Suppressor macrophage treated with lipopolysaccharide for 4 hours (primary cell): ENCODE measurements around the gene C9orf57.
"Not testable (repeated sequence)": the region's sequence is repeated elsewhere in the genome, so short reads cannot be mapped to it uniquely, and the experiment has no call there.

ENCODE experiments used
- DNase-seq: peaks from one replicate; pipeline ENCODE4 v3.0.0-alpha.2; 2020

The C9orf57 gene

DNA sequence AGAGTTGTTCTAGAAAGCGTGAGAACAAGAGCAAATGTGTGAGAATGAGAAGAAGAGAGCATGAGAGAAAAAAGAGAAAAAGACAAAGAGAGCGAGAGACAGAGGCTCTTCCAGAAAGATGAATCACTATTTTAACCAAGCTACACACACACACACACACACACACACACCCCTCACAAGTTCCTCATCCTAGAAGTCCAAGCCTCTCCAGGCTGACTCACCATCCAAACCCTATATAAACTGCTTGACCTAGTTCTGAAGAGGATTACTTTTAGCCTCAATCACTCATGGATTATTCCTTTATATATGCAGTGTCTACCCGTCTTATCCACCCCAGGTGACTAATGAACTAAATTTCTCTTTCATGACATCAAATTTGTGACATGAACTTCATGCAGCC is 37.6 kb downstream of the C9orf57 start:
- peak; percentile 82 for DNase-seq

DNA sequence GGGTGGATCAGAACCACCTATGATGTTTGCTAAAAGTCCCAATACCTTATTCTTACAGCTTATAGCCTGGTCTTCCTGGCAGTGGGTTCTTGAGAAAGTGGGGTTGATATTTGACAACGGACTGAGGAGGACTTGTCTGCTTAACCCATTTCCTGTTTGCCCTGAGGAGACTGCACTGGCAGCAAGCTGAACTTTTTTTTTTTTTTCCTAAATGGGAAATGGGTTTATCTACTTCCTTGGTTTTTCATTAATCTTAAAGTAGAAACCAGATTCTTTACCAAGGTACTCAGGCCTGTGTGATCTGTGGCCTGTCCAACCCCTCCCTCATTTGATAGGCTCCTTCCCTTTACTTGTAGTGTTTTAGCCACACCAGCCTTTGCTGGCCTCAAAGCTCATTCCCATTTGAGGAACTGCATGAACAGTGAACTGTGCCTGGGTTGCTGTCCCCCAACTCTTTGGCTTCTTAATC is 47.1 kb downstream of the C9orf57 start:
- no peak for DNase-seq

DNA sequence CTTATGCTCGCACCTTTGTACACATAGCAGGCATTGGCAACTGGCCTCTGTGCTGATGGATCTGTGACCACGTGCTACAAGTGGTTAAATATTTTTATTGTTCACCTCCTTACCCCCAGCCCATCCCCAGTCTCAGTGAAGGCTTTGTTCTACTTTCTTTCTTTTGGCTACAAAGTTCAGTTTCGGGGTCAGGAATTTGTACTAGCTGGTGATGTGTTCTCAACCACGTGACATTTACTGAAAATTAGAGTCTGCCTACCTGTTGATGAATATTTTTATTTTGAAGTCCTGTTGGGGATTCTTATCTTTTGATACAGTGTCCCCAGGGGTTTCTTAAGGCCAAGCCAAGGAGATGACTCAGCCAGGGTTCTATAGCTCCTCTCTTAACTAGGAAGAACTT is 47.8 kb downstream of the C9orf57 start:
- no peak for DNase-seq

DNA sequence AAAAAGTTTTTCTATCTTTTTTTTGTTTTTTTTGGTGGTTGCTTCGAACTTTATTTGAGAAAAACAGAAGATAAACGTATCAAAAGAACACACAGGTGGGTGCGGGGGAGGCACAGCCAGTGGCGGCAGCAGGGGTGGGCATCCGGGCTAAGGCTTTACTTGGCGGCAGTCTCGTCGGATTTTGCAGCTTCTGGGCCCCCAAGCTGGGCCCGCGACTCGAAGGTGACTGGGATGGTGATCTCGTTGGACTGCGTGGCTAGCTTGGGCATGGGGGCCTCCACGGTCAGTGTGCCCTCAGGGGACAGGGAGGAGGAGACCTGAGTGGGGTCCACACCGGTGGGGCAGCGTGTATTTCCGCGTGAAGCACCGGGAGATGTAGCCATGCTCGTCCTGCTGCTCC is 52.7 kb downstream of the C9orf57 start:
- not testable (repeated sequence) for DNase-seq

DNA sequence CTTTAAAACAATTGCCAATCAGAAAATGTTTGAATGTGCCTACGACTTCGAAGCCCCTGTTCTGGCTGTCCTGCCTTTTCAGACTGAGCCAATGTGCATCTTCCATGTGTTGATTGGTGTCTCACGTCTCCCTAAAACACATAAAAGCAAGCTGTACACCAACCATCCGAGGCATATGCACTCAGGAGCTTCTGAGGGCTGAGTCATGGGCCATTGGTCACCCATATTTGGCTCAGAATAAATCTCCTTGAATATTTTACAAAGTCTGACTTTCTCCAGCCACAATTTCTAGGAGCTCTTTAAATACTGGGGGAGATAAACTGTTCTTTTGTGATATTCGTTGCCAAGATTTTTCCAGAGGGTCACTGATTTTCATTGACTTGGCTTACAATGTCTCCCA is 53.9 kb downstream of the C9orf57 start:
- no peak for DNase-seq

DNA sequence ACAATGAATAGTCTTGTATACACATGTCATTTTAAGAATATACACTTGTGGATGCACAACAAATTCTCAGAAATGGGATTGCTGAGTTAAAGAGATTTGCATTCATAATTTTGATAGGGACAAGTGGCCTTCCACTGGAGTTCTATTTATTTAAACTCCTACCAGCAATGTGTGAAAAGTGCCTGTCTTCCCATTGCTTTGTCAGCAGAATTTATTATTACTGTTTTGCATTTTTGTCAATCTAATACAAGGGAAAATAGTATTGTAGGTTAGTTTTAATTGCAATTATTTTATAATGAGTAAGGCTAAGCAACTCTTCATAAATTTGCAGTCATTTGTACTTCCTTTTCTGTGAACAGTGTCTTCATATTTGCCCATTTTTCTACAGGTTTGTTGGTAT is 55.0 kb downstream of the C9orf57 start:
- no peak for DNase-seq
